Endodermal cell (in vitro differentiated cells): ENCODE measurements around the gene MIDN. TPM values are rescaled to one million over a fixed set of nuclear protein-coding genes. Genes with fewer than 3 reads are reported as not detected.

Experiments
- DNase-seq: peaks from one replicate; pipeline ENCODE4 v3.0.0-alpha.2; 2017
- H3K27ac ChIP-seq: 2 replicates; pipeline ENCODE4 v1.5.1; 2013; ENCODE audit warnings: mild to moderate bottlenecking, low read depth, low read length, moderate library complexity
- H3K27me3 ChIP-seq: 2 replicates; pipeline ENCODE4 v1.6.1; 2013; ENCODE audit warnings: mild to moderate bottlenecking, low read length, moderate library complexity; ENCODE audit not compliant: insufficient read depth, control insufficient read depth, poor library complexity, severe bottlenecking
- H3K36me3 ChIP-seq: 2 replicates; pipeline ENCODE4 v1.7.0; 2013; ENCODE audit warnings: mild to moderate bottlenecking, low read length, moderate library complexity; ENCODE audit not compliant: control insufficient read depth, insufficient read depth
- H3K4me1 ChIP-seq: one replicate; pipeline ENCODE4 v1.7.0; 2013; ENCODE audit warnings: low read length; ENCODE audit not compliant: control insufficient read depth, insufficient read depth
- H3K4me3 ChIP-seq: 2 replicates; pipeline ENCODE4 v1.5.1; 2013; ENCODE audit warnings: mild to moderate bottlenecking, low read length, moderate library complexity
- H3K9ac ChIP-seq: 2 replicates; pipeline ENCODE4 v1.6.1; 2013; ENCODE audit warnings: mild to moderate bottlenecking, low read length, moderate library complexity; ENCODE audit not compliant: poor library complexity, severe bottlenecking; ENCODE audit errors: extremely low read depth
- H3K9me3 ChIP-seq: 2 replicates; pipeline ENCODE4 v1.6.1; 2013; ENCODE audit warnings: mild to moderate bottlenecking, low read length, moderate library complexity; ENCODE audit not compliant: control insufficient read depth
- H3K27ac Mint-ChIP-seq: 2 replicates; pipeline ENCODE4 v1.8.0; 2020; ENCODE audit warnings: mixed read lengths
- H3K27me3 Mint-ChIP-seq: 2 replicates; pipeline ENCODE4 v1.8.0; 2021; ENCODE audit warnings: mild to moderate bottlenecking, mixed read lengths; ENCODE audit not compliant: insufficient read depth
- H3K36me3 Mint-ChIP-seq: 2 replicates; pipeline ENCODE4 v1.8.0; 2020; ENCODE audit warnings: low read depth, mixed read lengths
- H3K4me1 Mint-ChIP-seq: 2 replicates; pipeline ENCODE4 v1.8.0; 2020; ENCODE audit warnings: mixed read lengths
- H3K4me3 Mint-ChIP-seq: 2 replicates; pipeline ENCODE4 v1.8.0; 2020; ENCODE audit warnings: mild to moderate bottlenecking, moderate library complexity, mixed read lengths
- H3K9me3 Mint-ChIP-seq: 2 replicates; pipeline ENCODE4 v1.8.0; 2020; ENCODE audit warnings: mild to moderate bottlenecking, mixed read lengths
- CTCF ChIP-seq: fragments of 200-600 bp; sonication (generic); conservative IDR thresholded peaks from 2 replicates; pipeline ENCODE4 v1.5.0; 2021; ENCODE audit warnings: antibody characterized with exemption, mild to moderate bottlenecking
- WGBS, 2 experiments: methylation state at CpG; one replicate each; pipeline versions ENCODE4 v1.1.5 to v1.1.7; 2013; ENCODE audit warnings: missing lambda C conversion rate in 2 of 2, mixed read lengths in 1 of 2; ENCODE audit not compliant: insufficient coverage in 1 of 2, insufficient read length in 1 of 2; 5-methylcytosine and 5-hydroxymethylcytosine counted together
- total RNA-seq, 2 donors: library from RNA; stranded (reverse); fragmentation: NEBNext Ultra II Directional in 1 of 2; extraction: Animal tissue kit (Norgen Biotek cat#: 25700) in 1 of 2; gene quantifications; 2 replicates in 1 of 2; 3 replicates in 1 of 2; pipeline ENCODE4 v1.2.1, GENCODE V29; 2021

MIDN gene
- total RNA-seq, 2 donors from 2014 or later = 183 to 185 TPM

GRCh38 chr19:1222394-1222793, 26.0 kb upstream of the MIDN start:
- H3K4me3 ChIP-seq = no peak overlapping the region
- H3K9me3 ChIP-seq = no peaks in the 10 kb centered on the region
- no peaks in the 10 kb centered on the region for H3K4me1 ChIP-seq
- no peaks in the 10 kb centered on the region for H3K27me3 ChIP-seq
- Mint-ChIP-seq H3K4me3 (no peak overlapping the region), H3K9me3 (no peaks in the 10 kb centered on the region), H3K36me3 (peaks cover 9% of the 10 kb centered on the region), H3K4me1 (peaks cover 2% of the 10 kb centered on the region), H3K27ac (no peak overlapping the region), H3K27me3 (no peaks in the 10 kb centered on the region)
- H3K36me3 ChIP-seq = peaks cover 18% of the 10 kb centered on the region
- TF ChIP-seq CTCF = no peak
- no peak overlapping the region for H3K9ac ChIP-seq
- peak overlapping the region; percentile 22 for H3K27ac ChIP-seq
- DNase-seq = no peak
- 89 to 91% methylated on average over 9 to 14 of the region's 14 CpGs for WGBS, 2 experiments

DNA sequence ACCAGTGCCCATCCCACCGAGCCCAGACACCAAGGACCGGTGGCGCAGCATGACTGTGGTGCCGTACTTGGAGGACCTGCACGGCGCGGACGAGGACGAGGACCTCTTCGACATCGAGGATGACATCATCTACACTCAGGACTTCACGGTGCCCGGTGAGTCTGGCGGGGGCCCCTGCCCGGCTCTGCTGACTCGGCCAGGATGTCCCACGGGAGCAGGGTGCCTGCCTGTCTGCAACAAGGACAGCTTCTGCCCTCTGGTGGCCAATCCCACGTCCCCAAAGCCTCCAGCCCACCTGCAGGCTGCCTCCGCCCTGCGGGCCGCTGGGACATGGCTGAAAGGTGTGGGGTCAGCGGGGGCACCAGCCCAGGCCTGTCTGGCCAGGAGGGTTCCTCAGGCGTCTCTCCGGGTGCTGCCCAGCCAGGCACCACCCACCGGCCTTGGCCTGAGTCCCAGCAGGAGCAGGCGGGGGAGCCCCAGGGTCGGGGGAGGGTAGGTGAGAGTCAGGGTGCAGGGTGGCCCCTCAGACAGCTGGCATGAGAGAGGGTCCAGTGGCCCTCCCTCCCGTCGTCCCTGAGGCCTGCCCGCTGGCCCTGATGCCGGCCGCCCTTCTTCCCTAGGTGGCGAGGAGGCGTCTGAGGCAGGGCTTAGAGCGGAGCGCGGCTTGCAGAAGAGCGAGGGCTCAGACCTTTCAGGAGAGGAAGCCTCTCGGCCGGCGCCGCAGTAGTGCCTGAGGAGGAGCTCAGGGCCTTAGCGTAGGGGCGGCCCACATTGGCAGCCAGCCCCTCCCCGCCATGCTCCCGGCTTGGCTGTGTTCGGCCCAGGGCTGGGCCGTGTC, 25.1 kb upstream of the MIDN start:
- Histone ChIP-seq H3K9ac (no peak overlapping the region), H3K4me1 (no peaks in the 10 kb centered on the region), H3K27me3 (no peaks in the 10 kb centered on the region), H3K27ac (peak overlapping the region; percentile 22), H3K4me3 (no peak overlapping the region), H3K9me3 (no peaks in the 10 kb centered on the region), H3K36me3 (peaks cover 18% of the 10 kb centered on the region)
- peaks cover under 1% of the 10 kb centered on the region for H3K4me1 Mint-ChIP-seq
- H3K36me3 Mint-ChIP-seq = peaks cover 10% of the 10 kb centered on the region
- H3K9me3 Mint-ChIP-seq = no peaks in the 10 kb centered on the region
- no peak overlapping the region for H3K27ac Mint-ChIP-seq
- H3K27me3 Mint-ChIP-seq = no peaks in the 10 kb centered on the region
- peak; percentile 91 for DNase-seq
- WGBS, 2 experiments = 93 to 97% methylated on average over 27 to 48 of the region's 48 CpGs
- TF ChIP-seq CTCF = peak; percentile 78
- no peak overlapping the region for H3K4me3 Mint-ChIP-seq

DNA sequence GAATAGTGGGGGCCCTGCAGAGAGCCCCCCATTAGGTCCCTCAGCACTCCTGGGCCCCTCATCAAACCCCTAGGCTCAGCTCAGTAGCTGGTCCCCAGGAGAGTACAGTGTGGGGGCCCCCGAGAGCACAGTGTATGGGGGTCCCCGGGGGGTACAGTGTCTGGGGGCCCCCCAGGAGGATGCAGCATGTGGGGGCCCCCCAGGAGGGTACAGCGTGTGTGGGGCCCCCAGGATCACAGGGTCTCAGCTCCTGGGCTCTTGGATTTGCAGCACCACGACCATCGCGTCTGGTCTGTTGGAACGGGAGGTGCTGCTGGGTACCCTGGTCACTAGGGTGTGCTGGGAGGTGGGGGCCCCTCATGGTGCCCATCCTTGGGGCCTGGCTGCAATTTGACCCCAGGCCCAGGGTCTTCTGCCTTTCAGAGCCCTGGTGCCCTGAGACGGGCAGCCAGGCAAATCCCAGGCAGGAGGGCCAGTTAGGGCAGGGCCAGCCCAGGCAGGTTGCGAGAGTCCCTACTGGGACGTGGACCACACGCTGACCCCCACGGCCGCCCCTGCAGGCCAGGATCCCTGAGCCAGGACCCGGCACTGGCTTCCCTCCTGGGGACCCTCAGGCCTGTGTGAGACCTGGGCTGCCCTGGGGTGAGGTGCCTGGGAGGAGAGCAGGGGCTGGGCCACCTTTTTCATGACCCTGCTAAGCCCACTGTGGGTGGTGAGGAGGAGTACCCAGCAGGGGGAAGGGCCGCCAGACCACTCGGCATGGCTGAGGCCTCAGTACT, 24.1 kb upstream of the MIDN start:
- Histone ChIP-seq H3K9me3 (no peaks in the 10 kb centered on the region), H3K27ac (no peak overlapping the region), H3K27me3 (no peaks in the 10 kb centered on the region), H3K4me1 (no peaks in the 10 kb centered on the region), H3K36me3 (peaks cover 18% of the 10 kb centered on the region), H3K4me3 (no peak overlapping the region), H3K9ac (no peak overlapping the region)
- Mint-ChIP-seq H3K27ac (no peak overlapping the region), H3K4me1 (no peaks in the 10 kb centered on the region), H3K4me3 (no peak overlapping the region), H3K27me3 (no peaks in the 10 kb centered on the region), H3K36me3 (peaks cover 10% of the 10 kb centered on the region), H3K9me3 (no peaks in the 10 kb centered on the region)
- 93 to 95% methylated on average over 9 to 16 of the region's 16 CpGs for WGBS, 2 experiments
- no peak for DNase-seq
- TF ChIP-seq CTCF = no peak
